Bronchial epithelial cell (primary cell): Measurements from ENCODE around the gene DNMT1. TPM values are rescaled to one million over a fixed set of nuclear protein-coding genes. Genes with fewer than 3 reads are reported as not detected.

ENCODE experiments used
- DNase-seq: peaks from one replicate; pipeline ENCODE4 v3.0.0-alpha.2; 2010; ENCODE audit warnings: low read depth
- FAIRE-seq: peaks from 2 replicates; lab custom pipeline; 2011; peaks lifted over from hg19 to GRCh38; lab: Jason Lieb, UNC
- H3K27me3 ChIP-seq: 2 replicates; pipeline ENCODE4 v1.5.1; 2011; ENCODE audit warnings: low read length; ENCODE audit not compliant: control insufficient read depth, insufficient read depth
- H3K36me3 ChIP-seq: 2 replicates; pipeline ENCODE4 v1.5.1; 2011; ENCODE audit warnings: low read length; ENCODE audit not compliant: control insufficient read depth, insufficient read depth
- H3K4me3 ChIP-seq: 2 replicates; pipeline ENCODE4 v1.5.1; 2011; ENCODE audit warnings: mild to moderate bottlenecking, low read depth, low read length, control low read depth
- CTCF ChIP-seq: IDR thresholded peaks from 2 replicates; pipeline ENCODE4 v1.5.1; 2011; ENCODE audit warnings: mild to moderate bottlenecking, moderate library complexity, low read length, control low read depth, inconsistent platforms; ENCODE audit not compliant: insufficient read depth, severe bottlenecking
- total RNA-seq: library from RNA; depleted of rRNA; stranded (reverse); fragments of >200 nt; gene quantifications from 2 replicates; pipeline ENCODE4 v1.2.1, GENCODE V29; 2014

Gene DNMT1
- total RNA-seq, 1 donor from 2014 or later, result 12.4 TPM

GRCh38 chr19:10110076-10110971, 84.4 kb downstream of the DNMT1 start:
- DNase-seq (no peak), FAIRE-seq (no peak)
- Histone ChIP-seq H3K4me3 (no peak overlapping the region), H3K27me3 (no peaks in the 10 kb centered on the region), H3K36me3 (peaks cover 41% of the 10 kb centered on the region)
- no peak for TF ChIP-seq CTCF

GRCh38 chr19:10109528-10109927, 85.2 kb downstream of the DNMT1 start:
- no peaks in the 10 kb centered on the region for H3K27me3 ChIP-seq
- peaks cover 35% of the 10 kb centered on the region for H3K36me3 ChIP-seq

GRCh38 chr19:10107817-10108367, 86.9 kb downstream of the DNMT1 start:
- Histone ChIP-seq H3K4me3 (no peak overlapping the region), H3K36me3 (peaks cover 35% of the 10 kb centered on the region), H3K27me3 (no peaks in the 10 kb centered on the region)
- no peak for FAIRE-seq
- TF ChIP-seq CTCF, result no peak
- no peak for DNase-seq

More at GRCh38 chr19:10109528-10109927, 85.2 kb downstream of the DNMT1 start:
- TF ChIP-seq CTCF, result no peak
- FAIRE-seq (no peak), DNase-seq (no peak)
- H3K4me3 ChIP-seq, result no peak overlapping the region

GRCh38 chr19:10107254-10107653, 87.5 kb downstream of the DNMT1 start:
- FAIRE-seq (no peak), DNase-seq (no peak)
- H3K36me3 ChIP-seq, result peaks cover 35% of the 10 kb centered on the region
- no peaks in the 10 kb centered on the region for H3K27me3 ChIP-seq
- no peak for TF ChIP-seq CTCF
- peak overlapping the region; percentile 95 for H3K4me3 ChIP-seq

- DNase-seq (peak; percentile 90), FAIRE-seq (no peak)
- H3K27me3 ChIP-seq, result no peaks in the 10 kb centered on the region
- H3K36me3 ChIP-seq, result peaks cover 33% of the 10 kb centered on the region
- peak within 1 kb of the TSS; percentile 95 for H3K4me3 ChIP-seq
- no peak for TF ChIP-seq CTCF
These were observed 88.4 kb downstream of the DNMT1 start, which contains the start of gene PPAN for GRCh38 chr19:10106100-10106936. PPAN (plus strand) TSS chr19:10106362; CDS start chr19:10106395, 33 bp downstream.
